COLO668 (cell line): Measurements from ENCODE around the gene UPF1.

Source experiments
- DNase-seq: peaks from one replicate; lab custom pipeline; 2025; ENCODE audit not compliant: unreplicated experiment; lab: John Stamatoyannopoulos, UW

UPF1 gene

GRCh38 chr19:18855647-18856384, 24.1 kb downstream of the UPF1 start:
- no peak for DNase-seq

- peak; percentile 13 for DNase-seq
These were observed 24.8 kb downstream of the UPF1 start for GRCh38 chr19:18856385-18857126.

- DNase-seq = no peak
These were observed 25.5 kb downstream of the UPF1 start for GRCh38 chr19:18857223-18857622.

- DNase-seq = no peak
These were observed 27.3 kb downstream of the UPF1 start for GRCh38 chr19:18858906-18859646.

GRCh38 chr19:18859676-18860301, 28.0 kb downstream of the UPF1 start:
- no peak for DNase-seq

- DNase-seq = no peak
These were observed 28.5 kb downstream of the UPF1 start for GRCh38 chr19:18860302-18860700.

GRCh38 chr19:18860725-18861124, 29.0 kb downstream of the UPF1 start:
- DNase-seq = no peak

GRCh38 chr19:18861235-18861634, 29.5 kb downstream of the UPF1 start:
- no peak for DNase-seq

GRCh38 chr19:18861917-18862316, 30.2 kb downstream of the UPF1 start:
- DNase-seq = no peak

- DNase-seq = no peak
These were observed 31.4 kb downstream of the UPF1 start for GRCh38 chr19:18862976-18863842.

- no peak for DNase-seq
These were observed 32.1 kb downstream of the UPF1 start for GRCh38 chr19:18863843-18864362.

GRCh38 chr19:18865106-18865972, 33.6 kb downstream of the UPF1 start:
- no peak for DNase-seq

- peak; percentile 59 for DNase-seq
These were observed 34.4 kb downstream of the UPF1 start for GRCh38 chr19:18865973-18866799.

GRCh38 chr19:18866800-18867123, 35.0 kb downstream of the UPF1 start:
- DNase-seq = no peak

- no peak for DNase-seq
These were observed 35.4 kb downstream of the UPF1 start for GRCh38 chr19:18867199-18867598.

GRCh38 chr19:18867751-18868150, 36.0 kb downstream of the UPF1 start:
- no peak for DNase-seq

- DNase-seq = peak; percentile 16
These were observed 36.7 kb downstream of the UPF1 start for GRCh38 chr19:18868380-18869022.

- no peak for DNase-seq
These were observed 37.4 kb downstream of the UPF1 start for GRCh38 chr19:18869023-18869618.
